ENCODE measurements around the gene NTRK3.

GRCh38 chr15:88139936-88140335, 116.6 kb downstream of the NTRK3 start:
- no peak for TF ChIP-seq CTCF (IDR thresholded peaks at IDR 0.05)
- TF ChIP-seq POLR2A (IDR thresholded peaks at IDR 0.05) = no peak

All from testis (tissue), 2 donors.